Stimulated activated CD4-positive, alpha-beta T cell treated with anti-CD3 and anti-CD28 coated beads, Interleukin-1b, Interleukin-23, amount 100 ng/mL, for 24 hours (primary cell): ENCODE results near the gene WFIKKN1.
"Not testable (repeated sequence)": the region's sequence is repeated elsewhere in the genome, so short reads cannot be mapped to it uniquely, and the experiment has no call there.

Source experiments
- DNase-seq, 4 experiments: peaks; one replicate each; pipeline ENCODE4 v3.0.0-alpha.2; 2020; ENCODE audit warnings: low read depth in 4 of 4, low spot score in 1 of 4

The WFIKKN1 gene

DNA sequence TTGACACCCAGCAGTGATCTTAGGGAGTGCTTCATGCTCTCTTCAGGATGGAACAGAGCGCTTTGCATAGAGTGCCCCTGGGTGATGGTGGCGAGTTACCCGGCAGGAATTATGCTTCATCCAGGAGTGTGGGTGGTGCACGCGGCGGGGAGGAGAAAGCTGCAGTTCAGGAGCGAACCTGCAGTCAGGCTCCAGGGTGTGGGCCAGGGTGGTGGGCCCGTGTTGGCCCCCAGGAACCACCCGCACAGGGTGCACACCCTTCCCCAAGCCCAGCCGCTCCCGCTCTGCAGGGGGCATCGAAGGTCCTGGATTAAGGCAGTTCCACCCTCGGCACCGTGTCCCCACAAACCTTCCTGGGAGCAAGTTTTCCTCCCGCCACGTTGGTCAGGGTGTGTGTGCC lies 37.0 kb upstream of the WFIKKN1 start:
- DNase-seq = no peak

DNA sequence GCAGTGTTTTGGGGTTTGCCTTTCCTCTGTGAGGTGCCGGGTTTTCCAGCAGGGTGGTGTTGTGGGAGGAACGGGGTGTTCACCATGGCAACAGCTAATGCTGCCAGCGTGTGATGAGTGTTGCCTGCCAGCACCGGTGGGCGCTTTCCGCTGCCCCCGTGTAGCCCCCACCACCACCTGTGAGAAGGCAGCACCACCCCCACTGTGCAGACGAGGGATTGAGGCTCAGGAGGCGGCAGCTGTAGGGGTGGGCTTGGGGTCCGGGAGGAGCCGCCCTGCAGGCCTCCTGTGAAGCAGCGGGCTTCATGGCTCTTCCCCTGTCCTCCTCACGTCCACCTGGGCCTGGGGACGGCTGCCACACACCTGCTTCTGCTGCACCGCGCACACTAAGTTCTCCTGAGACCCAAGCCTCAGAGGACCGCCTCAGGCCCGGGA lies 35.7 kb upstream of the WFIKKN1 start:
- no peak for DNase-seq

DNA sequence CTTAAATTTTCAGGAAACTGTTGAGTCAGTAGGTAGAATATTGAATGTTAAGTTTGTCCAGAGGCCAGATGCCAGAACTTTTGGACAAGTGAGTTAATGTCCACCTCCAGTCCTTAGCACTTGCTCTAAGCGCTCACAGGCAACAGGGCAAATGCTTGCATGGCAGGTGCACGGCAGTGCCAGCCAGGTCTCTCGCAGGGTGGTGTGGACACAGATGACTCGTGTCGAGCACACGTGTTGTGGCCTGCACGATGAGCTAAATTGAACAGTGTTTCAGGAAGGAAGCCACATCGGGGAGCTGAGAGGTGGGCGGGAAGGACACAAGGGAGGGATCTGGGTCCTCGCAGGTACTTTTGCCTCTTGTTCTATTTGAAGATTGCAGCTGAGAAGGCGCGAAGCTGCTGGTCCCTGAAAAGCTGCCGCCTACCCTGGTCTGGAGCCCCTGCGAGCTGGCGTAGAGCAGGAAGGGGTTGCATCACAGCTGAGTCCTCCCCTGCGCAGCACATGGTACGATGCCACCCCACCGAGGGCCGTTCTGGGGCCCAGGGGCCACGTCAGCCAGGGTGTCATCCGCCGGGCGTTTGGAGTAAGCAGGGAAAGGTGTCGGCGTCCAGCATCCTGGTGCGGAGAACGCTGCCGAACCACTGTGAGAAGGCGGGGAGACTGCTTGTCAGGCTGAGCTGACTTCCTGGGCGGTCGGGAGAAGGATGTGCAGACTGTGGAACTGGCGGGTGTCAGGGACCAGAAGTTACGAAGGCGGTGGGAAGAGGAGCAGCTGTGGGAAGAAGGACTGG lies 34.6 kb upstream of the WFIKKN1 start:
- DNase-seq = no peak

DNA sequence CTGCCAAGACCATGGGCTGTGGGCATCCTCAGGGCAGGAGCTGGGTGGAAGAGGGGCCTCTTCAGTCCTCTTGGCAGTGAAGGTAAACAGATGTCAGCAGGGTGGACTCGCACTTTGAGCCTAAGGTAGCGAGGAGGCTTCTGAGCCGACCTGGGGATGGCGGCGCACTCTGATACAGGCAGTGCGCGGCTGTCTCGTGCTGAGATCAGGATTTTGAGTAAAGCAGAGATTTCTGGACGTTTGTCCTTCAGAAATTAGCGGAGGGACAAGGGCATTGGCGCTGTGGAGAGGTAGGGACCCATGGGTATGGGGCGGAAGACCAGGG lies 34.1 kb upstream of the WFIKKN1 start:
- DNase-seq = no peak

DNA sequence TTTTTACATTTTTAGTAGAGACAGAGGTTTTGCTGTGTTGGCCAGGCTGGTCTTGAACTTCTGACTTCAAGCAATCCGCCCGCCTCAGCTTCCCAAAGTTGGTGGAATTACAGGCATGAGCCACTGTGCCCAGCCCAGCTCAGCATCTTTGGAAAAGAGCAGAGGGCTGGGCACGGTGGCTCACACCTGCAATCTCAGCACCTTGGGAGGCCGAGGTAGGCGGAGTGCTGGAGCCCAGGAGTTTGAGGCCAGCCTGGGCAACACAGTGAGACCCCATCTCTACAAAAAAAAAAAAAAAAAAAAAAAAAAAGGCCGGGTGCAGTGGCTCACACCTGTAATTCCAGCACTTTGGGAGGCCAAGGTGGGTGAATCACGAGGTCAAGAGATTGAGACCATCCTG lies 33.1 kb upstream of the WFIKKN1 start:
- DNase-seq = not testable (repeated sequence)

DNA sequence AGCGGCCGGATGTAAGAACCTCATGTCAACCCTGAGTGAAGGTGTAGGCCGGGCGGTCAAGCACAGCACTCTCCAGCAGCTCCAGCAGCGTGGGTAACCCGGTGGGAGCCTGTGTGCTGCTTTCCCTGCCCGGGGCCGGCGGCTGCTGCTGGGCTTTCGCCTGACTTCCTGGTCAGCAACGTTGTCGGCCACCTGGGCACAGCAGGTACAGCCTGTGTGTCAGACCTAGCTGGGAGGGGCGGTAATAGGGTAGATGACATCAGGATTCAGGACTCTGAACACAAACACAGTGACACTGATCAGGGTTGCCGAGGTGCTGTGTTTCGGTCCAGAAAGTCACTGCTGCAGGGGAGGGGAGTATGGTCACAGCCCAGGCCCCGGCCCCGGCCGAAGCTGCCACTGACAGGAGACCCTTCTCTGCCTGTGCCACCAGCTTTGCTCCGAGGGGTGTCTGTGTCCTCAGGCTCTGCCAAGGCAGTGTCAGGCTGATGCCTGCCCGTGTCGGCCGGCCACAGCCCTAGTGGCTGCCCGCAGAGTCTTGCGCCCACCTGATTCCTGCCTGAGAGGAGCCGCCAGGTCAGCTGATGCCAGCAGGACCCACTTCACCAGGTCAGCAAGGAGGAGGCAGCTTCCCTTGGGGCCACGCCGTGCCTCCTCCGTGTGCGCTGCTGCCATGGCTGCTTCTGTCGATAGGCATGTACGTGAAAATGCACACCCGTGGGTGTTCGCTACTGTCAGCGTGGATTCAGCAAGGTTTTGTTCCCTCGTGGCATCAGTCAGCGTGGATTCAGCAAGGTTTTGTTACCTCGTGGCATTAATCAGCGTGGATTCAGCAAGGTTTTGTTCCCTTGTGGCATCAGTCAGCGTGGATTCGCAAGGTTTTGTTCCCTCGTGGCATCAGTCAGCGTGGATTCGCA lies 31.7 kb upstream of the WFIKKN1 start:
- DNase-seq = no peak

DNA sequence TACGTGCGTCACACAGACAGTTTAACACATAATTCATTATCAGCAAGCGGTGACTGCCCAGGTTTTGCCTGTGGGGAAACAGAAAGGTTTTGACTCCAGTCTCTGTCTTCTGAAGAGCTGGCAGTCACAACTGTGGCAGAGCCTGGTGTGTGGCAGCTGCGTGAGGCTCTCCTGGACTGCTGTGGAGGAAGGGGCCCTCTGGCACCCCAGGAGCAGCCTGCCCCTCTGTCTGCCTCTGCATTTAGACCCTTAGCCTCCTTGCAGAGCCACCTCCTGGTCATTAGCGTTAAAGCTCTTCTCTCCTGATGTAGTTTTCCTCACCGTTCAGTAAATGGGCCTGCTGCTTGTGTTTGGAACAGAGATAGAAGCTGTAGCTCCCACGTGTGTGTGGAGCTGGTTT lies 30.0 kb upstream of the WFIKKN1 start:
- DNase-seq = no peak

DNA sequence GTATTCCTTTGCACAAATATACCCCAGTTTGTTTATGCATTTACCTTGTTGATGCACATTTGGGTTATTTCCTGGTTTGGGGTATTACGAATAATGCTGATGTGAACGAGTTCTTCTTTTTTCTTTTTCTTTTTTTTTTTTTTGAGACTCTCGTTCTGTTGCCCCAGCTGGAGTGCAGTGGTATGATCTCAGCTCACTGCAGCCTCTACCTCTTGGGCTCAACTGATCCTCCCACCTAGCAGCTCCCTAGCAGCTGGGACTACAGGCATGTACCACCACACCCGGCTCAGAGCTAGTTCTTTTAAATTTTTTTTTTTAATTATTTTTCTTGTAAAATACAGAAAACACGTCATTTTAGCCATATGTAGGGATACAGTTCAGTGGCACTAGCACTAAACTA lies 26.9 kb upstream of the WFIKKN1 start:
- DNase-seq = no peak

DNA sequence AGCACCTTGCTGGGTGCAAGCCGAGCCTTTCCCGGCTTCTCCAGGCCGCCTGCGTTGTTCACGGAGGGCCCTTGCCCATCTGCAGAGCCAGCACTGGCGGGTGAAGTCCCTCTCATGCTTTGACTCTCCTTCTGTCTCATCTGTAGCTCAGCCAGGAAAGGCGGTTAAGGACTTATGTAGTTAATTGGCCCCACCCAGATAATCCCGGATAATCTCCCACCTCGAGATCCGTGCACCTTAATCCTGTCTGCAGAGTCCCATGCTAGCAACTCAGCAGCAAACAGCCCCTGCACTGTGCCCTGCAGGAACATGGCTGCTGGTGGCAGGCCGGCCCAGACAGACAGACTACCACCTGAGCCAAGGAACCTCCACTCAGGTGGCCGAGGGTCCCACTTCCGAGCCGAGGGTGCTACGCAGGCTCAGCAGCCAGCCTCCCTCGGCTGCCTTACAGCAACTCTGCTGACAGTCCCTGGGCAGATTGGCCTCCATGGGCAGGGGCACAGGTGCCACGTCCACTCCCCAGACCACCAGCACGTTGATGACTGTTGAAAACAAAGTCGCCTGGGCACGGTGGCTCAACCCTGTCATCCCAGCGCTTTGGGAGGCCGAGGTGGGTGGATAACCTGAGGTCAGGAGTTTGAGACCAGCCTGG lies 24.0 kb upstream of the WFIKKN1 start:
- DNase-seq = no peak

DNA sequence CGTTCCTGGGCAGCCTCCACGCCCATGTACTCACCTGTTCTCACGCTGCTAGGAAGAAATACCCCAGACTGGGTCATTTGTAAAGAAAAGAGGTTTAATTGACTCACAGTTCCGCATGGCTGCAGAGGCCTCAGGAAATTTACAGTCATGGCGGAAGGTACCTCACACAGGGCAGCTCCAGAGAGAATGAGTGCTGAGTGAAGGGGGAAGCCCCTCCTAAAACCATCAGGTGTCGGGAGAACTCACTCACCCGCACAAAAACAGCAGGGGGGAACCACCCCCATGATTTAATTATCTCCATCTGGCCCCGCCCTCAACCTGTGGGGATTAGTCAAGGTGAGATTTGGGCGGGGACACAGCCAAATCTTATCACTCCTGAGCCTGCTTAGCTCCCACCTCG lies 22.8 kb upstream of the WFIKKN1 start:
- peak in 2 of 4 experiments; percentile 20 to 63 for DNase-seq

DNA sequence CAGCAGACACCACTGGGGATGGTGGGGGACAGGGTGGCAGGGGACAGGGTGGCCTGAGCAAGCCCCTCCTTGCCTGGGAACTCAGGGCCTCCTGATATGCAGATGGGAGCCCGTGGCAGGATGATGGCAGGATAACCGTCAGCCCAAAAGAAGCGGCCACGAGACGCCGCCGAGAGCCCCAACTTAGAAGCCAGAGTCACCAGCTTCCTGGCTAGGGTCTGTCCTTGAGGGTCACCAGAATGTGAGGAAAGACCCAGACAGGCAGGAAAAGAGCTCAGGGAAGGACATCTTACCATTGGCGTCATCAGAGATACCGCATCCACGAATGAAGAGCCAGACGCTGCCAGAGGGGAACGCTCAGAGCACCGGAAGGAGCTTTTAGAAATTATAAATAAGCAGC lies 21.5 kb upstream of the WFIKKN1 start:
- no peak for DNase-seq

DNA sequence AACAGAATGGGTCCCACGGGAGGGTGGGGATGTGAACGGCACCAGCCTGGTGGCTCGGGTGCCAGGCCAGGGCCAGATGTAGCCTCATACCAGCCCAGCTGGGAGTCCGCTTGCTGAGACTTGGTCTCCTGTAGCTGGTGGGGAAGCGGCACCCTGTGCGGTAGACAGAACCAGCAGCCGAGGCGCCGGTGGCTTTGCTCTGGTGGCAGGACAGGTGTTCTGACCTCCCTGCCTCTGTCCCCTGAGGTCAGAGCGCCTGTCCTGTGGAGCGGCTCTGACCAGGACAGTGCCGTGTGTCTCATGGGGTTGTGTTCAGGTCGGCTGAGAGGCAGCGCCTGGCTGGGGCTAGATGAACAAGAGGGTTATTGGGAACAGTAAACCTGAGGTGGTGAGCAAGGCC lies 20.8 kb upstream of the WFIKKN1 start:
- no peak for DNase-seq

DNA sequence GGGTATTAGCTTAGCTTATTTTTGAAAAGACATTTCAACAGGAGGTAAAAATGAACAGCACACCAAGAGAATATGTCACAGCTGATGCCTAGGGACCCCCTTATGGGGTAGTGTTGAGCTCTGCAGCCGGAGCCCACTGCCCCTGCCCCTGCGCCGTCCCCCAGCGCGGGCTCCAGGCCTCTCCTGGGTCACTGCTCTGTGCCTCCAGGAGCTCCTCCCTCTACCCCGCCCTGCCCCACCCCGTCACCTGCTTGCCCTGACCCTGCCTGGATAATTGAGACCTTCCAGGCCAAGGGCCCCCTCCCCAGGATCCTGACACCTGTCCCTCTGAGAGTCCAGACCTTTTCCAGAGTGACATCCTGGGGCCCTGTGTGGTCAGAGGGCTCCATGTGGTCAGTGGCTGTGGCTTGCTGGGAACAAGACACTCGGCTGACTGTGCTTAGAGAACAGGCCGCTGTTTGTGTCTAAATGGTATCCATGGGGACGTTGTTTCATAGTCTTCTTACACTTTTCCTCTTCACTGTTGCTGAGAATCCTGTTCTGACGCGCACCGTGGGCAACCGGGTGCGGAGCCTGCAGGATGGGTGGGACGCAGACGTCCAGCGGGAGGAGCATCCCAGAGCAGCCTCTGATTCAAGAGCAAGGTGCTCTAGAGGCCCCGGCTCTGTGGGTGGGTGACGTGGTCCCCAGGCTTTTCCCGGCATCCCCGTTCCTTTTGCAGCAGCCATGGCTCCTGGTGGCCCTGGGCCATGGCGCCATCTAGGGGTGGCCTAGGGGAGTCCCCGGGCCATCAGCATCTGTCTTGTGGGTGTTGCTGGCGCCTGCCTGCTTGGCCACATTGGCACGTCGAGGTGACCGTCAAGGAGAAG lies 20.0 kb upstream of the WFIKKN1 start:
- peak in 3 of 4 experiments; percentile 29 to 54 (median 38) for DNase-seq

DNA sequence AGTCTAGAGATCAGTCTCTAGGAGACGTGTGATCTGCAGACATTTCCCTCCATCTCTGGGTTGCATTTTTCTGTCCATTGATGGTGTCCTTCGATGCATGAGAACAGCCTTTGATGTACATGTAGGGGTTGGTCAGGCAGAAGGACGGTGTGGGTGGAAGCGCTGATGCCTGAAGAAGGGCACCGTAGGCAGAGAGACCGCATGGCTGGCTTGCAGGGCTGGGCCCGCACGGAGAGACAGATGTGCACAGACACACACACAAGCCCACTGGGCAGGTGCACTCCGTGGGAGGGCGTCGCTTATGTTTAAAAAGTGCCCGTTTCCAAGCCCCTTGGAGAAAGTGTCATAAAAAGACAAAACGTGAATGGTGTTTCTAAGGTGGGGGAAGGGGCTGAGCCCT lies 15.7 kb upstream of the WFIKKN1 start:
- DNase-seq = no peak

DNA sequence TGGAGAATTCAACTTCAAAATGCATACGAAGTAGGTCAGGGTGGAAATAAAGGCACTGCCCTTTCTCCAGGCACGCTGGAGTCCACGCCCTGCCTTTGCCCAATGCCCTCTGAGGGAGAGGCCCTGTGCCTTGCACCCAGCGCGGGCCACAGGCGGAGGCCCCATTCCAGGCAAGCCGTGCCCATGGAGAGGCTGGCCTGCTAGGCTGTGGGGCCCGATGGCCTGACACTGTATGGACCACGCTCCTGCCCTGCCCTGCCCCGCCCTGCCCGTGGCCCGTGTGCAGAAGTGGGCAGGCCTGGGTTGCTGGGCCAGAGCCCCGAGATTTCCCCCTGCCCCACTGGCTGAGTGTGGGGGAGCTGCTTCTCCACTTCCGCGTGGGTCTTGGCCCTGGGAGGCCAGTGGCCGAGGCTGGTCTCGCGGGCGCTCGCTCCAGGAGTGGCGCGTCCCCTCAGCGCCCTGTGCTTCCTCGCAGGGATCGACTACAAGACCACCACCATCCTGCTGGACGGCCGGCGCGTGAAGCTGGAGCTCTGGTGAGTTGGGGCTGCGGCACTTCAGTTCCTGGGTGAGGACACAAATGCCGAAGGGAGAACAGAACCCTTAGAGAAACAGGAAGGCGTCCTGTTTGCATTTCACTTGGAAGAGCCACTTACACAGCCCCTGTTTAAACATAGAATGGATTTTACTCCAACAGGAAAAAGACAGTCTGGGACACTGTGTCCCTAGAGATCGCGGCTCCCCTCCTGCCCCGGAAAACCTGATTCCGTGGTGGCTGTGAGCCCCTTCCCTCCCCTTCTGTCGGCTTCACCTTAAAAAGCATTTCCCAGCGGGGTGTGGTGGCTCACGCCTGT lies 13.8 kb upstream of the WFIKKN1 start:
- no peak for DNase-seq

DNA sequence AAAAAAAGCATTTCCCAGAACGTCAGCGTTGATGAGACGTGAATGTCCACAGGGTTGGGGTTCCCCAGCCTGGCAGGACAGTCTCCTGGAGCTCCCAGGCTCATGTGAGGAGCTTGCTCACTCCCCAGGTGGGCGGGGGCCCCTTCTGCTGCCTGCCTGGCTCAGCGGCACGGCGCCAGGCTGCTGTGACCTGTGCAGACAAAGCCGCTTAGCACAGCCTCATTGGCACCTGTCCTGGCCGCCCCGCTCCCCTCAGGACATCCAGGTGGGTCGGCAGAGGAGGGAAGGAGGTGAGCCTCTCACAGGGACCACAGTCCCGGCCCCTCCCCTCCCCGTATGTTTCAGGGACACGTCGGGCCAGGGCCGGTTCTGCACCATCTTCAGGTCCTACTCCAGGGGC lies 12.9 kb upstream of the WFIKKN1 start:
- DNase-seq = no peak

DNA sequence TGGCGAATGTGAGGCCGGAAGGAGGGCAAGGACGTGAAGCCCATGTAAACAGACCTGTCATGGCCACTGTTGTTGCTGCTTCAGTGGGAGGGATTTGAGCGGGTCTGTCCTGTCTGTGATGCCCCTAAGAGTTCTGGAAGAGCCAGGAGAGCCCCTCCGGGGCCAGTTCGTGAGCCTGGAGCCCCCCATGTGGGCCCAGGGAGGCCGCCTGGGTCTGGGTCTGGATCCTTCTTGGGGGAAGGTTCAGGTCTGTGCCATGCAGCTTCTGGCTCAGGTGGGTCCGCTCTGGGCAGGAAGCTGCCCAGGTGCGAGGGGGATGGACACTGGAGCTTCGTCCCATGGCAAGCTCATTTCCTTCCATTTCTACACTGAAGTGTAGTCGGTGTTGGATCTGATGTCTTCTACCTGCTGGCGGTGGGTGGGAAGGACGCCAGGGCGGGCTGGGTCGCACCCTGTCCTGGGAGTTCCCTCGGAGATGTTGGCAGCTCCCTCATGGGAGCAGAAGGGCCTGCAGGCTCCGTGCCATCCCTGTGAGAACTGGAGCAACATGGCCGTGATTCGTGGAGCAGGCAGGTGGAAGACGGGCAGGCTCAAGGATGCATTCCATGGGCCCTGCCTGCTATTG lies 11.2 kb upstream of the WFIKKN1 start:
- DNase-seq = no peak

DNA sequence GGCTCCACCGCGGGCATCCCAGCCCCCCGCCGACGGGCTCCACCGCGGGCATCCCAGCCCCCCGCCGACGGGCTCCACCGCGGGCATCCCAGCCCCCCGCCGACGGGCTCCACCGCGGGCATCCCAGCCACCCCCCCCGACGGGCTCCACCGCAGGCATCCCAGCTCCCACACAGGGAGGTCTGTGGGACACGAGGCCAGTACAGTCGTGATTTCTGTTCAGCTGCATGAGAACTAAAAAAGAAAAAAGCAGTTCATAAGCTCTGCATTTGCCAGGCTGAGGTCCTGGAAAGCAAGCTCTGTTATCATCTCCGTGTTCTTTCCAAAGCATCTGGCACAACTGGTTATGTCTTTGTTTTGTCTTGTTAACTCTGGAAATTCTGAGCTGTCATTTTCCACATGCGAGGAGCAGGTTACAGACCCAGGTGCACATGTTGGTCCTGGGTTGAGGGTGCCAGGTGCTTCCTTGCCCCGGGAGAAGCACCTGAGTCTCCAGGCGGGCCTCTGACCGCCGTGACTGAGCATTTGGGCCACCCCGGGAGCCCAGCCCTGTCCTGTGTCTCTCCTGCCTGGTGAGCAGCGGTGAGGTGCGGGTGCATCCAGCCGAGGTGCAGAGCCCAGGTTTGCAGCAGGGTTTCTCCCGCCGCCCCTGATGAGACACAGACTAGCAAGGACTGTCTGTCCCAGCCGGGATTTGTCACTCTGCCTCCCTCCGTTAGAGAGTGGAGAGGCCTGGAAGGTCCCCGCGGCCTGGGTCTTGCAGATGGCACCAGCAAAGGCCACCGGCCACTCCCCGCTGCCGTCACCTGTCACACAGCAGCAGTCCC lies 9.9 kb upstream of the WFIKKN1 start:
- no peak for DNase-seq
